ENCODE data around the gene RNPEP. TPM values are rescaled to one million over a fixed set of nuclear protein-coding genes. Genes with fewer than 3 reads are reported as not detected.
"Not testable (repeated sequence)": the region's sequence is repeated elsewhere in the genome, so short reads cannot be mapped to it uniquely, and the experiment has no call there.

RNPEP gene
- total RNA-seq, 1 donor from 2014 or later = 33.2 TPM

DNA sequence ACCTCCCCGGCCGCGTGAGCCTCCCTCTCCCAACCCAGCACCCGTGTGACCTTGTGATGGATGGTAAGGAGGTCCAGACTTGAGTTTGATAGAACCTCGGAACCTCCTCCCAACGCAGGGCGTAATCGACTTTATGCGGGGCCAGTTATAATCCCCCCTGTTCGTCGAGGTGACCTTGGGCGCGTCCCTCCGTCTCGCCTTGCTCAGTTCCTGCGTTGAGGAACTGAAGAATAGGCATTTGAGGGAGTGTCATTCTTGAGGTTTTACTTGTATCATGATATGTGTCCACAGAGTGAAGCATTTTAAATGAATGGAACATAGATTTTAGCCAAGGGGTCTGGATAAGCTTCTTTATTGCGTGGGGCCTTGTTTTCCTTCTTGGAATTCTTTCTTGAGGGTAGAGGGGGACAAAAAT, 26.7 kb upstream of the RNPEP start:
- intact Hi-C loops (cut with micrococcal nuclease) = loop anchor here (1.0 kb wide), 4 partner anchors 28 to 189 kb away; partner anchors contain the start of genes ARL8A and IPO9

DNA sequence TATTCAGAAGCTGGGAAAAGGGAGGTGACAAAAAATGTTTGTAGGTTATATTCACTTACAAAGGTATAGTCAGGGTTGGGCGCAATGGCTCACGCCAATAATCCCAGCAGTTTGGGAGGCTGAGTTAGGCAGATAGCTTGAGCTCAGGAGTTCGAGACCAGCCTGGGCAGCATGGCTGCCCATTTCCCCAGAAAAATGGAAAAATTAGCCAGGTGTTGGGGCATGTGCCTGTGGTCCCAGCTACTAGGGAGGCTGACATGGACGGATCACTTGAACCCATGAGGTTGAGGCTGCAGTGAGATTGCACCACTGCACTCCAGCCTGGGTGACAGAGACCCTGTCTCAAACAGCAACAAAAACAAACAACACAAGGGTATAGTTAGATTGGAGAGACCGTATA, 24.1 kb upstream of the RNPEP start:
- intact Hi-C loops (cut with micrococcal nuclease) = no loop called here

DNA sequence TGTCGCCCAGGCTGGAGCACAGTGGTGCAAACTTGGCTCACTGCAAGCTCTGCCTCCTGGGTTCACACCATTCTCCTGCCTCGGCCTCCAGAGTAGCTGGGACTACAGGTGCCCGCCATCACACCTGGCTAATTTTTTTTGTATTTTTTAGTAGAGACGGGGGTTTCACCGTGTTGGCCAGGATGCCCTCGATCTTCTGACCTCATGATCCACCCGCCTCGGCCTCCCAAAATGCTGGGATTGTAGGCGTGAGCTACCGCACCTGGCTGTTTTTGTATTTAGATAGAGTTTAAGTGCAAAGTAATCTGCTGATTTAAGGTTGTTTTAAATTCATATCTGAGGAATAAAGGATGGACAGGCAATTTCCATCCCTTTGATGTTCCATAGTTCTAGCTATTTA, 20.1 kb upstream of the RNPEP start:
- intact Hi-C loops (cut with micrococcal nuclease) = not testable (repeated sequence)

DNA sequence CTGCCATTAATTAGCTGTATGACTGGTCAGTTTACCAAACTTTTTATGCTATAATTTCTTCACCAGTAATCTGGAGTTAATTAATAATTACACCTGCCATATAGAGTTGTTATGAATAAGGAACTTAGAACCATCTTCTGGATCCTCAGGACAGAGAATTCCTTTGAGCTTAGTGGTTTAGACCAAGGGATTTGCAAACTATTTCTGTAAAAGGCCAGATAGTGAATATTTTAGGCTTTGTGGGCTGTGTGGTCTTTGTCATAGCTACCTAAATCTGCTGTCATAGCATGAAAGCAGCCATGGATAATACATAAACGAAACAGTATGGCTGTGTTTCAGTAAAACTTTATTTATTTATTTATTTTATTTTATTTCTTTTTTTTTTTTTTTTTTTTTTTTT, 18.2 kb upstream of the RNPEP start:
- intact Hi-C loops (cut with micrococcal nuclease) = no loop called here

DNA sequence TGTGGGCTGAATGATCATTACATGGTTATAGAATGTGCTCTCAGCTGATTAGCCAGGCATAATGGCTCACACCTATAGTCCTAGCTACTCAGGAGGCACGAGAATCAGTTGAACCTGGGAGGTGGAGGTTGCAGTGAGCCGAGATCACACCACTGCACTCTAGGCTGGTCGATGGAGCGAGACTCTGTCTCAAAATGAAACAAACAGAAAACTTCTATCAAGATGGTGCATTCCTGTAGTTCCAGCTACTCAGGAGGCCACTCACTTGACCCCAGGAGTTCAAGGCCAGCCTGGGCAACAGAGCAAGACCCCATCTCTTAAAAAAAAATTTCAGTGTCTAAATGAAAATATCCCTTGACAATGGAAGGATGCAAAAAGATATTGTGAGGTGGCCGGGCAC, 16.3 kb upstream of the RNPEP start:
- intact Hi-C loops (cut with micrococcal nuclease) = no loop called here

DNA sequence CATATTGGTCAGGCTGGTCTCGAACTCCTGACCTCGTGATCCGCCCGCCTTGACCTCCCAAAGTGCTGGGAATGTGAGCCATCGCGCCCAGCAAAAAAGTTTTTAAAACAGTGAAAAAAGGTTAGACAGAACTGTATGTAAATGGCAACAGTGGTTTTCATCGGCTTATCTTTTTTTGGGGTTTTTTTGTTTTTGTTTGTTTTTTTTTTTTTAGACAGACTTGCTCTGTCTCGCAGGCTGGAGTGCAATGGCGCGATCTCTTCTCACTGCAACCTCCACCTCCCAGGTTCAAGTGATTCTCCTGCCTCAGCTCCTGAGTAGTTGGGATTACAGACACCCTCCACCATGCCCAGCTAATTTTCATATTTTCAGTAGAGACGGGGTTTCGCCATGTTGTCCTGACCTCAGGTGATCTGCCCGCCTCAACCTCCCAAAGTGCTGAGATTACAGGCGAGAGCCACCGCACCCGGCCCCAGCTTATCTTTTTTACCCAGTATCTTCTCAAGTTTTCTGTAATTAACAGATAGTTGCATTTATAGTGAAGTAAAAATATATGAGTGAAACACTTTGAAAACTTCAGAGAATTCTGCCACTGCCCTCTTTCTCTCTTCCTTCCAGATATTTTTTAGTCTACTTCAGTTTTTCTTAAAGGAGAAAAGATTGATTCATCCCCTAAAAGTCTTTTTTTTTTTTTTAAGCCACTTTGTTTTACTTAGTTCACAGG, 14.1 kb upstream of the RNPEP start:
- intact Hi-C loops (cut with micrococcal nuclease) = no loop called here

DNA sequence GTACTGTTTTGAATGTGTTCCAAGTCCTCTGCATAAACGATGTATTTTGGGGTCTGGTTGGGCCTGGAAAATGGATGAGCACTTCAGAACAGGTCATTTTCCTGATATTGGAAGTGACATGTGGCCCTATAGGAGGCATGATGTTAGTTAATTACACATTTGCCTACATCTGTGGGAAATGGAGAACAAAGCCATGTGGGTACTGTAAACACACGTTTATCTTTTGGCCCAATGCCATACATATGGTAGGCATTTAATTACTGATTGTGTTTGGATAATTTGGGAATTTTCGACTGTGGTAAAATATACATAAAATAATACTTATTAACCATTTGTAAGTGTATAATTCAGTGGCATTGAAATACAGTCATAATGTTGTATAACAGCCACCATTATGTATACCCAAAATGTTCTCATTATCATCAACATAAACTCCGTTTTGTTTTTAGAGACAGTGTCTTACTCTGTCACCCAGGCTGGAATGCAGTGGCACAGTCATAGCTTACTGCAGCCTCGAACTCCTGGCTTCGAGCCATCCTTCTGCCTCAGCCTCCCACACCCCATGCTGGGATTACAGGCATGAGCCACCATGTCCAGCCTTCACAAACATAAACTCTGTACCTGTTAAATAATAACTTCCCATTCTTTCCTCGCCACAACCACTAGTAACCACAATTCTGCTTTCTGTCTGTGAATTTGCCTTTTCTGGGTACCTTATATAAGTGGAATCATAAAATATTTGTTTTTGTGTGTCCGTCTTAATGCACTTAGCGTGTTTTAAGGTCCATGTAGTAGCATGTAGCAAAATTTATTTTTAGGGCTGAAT, 11.9 kb upstream of the RNPEP start:
- intact Hi-C loops (cut with micrococcal nuclease) = no loop called here

DNA sequence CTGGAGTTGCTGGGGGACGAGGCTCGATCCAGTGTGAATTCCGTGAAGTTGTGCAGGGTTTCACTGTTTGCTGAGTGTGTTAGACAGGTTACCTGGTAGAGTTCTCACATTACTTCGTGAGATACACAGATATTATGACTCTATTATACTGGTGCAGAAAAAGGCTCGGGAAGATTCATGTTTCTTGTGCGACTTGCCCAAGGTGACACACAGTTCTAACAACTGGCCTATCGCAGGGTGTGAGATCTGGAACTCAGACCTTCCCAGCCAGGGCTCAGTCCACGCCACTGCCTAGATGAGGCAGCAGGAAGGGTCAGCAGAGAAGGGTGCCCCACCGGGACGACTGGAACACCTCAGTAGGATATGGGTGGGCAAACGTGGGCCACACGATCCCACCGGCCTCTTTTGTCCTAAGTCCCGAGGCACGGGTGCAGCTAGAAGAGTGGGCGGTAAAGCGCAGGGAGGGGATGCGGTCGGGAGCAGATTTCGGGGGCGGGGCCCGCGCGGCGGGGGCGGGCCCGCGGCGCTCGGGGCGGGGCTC, 296 bp upstream of the RNPEP start:
- intact Hi-C loops (cut with micrococcal nuclease) = loop anchor here (5.0 kb wide), 1 partner anchor 155 kb away; the partner anchor contains the start of gene IPO9

DNA sequence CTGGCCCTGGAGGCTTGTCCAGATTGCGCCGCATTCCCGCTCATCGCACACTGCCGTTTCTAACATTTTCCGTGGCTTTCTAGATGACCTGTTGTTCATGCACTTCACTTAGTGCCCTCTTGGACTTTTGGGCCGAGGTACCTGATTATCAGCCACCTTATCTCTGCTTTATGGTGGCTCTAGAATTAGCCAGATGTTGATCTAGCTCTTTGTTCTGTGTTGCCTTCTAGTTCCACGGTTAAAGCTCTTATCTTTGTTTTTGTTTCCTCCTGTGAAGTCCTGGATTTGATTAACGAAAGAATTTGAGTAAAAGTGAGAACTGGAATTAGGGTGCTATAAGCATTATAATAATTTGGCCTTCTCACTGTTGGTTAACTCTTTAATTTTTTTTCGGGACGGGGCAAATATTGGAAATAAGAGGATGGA, 945 bp downstream of the RNPEP start:
- intact Hi-C loops (cut with micrococcal nuclease) = loop anchor here (1.0 to 5.0 kb wide), 2 partner anchors 28 to 156 kb away; partner anchors contain the start of genes IPO9 and TIMM17A

DNA sequence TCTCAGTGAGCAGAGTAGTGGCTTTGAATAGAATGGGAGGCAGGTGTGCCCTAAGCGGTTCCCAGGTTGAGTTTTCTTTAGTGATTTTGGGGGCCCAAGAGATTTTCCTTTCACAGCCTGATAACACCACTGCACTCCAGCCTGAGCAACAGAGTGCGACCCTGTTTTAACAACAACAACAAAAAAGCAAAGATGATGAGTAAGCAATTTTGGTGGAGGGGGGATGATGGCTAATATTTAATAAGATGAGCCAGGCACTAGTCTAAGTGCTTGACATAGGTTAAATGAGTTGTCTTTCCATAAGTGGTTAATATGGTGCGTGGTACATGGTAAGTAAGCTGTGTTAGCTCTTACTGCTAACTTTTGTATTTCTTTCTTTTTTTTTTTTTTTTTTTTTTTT, 2.0 kb downstream of the RNPEP start:
- intact Hi-C loops (cut with micrococcal nuclease) = loop anchor here (5.0 kb wide), 1 partner anchor 157 kb away; the partner anchor contains the start of gene IPO9

DNA sequence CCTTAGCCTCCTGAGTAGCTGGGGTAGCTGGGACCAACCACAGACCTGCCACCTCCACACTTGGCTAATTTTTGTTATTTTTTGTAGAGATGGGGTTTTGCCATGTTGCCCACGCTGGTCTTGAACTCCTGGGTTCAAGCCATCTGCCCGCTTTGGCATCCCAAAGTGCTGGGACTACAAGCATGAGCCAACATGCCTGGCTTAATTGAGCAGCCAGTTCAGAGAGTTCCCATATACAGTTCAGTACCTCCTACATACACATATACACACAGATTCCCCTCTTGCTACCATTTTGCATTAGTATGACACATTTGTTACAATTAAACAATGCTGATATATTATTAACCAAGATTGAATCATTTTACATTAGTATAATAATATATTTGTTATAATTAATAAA, 2.9 kb downstream of the RNPEP start:
- intact Hi-C loops (cut with micrococcal nuclease) = no loop called here

DNA sequence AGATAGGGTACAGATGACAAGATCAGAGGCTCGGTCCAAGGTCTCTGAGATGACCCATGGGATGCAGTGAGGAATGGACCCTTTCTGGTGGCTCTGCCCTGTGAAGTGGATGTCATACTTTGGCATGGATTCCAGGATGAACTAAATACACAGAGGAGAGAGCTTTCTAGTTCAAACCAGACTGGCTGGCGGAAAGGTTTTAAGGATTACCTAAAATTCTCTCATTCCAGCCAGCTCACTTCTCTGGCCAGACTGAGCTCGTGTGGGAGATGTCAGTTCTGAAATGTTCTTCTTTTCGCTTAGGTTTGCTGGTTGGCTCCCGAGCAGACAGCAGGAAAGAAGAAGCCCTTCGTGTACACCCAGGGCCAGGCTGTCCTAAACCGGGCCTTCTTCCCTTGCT, 6.2 kb downstream of the RNPEP start:
- intact Hi-C loops (cut with micrococcal nuclease) = no loop called here

DNA sequence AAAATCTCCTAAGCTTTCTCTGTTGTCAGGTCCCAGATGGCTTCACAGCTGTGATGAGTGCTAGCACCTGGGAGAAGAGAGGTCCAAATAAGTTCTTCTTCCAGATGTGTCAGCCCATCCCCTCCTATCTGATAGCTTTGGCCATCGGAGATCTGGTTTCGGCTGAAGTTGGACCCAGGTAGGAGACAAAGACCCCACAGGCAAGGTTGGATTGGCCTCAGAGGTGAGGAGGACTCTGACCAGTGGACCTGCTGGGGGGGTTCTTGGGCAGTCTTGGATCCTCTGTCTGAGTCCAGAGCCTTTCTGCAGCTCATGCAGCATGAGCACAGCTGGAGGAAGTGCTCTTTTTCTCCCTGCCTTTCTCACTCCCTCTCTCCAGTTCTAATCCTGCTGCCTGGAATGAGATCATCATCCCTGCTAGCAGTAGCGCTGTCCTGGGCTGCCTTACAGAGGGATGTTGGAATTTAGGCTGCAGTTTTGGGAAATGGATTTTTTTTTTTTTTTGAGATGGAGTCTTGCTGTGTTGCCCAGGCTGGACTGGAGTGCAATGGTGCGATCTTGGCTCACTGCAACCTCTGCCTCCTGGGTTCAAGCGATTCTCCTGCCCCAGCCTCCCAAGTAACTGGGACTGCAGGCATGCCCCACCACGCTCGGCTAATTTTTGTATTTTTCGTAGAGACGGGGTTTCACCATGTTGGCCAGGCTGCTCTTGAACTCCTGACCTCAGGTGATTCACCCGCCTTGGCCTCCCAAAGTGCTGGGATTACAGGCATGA, 7.1 kb downstream of the RNPEP start:
- intact Hi-C loops (cut with micrococcal nuclease) = no loop called here

DNA sequence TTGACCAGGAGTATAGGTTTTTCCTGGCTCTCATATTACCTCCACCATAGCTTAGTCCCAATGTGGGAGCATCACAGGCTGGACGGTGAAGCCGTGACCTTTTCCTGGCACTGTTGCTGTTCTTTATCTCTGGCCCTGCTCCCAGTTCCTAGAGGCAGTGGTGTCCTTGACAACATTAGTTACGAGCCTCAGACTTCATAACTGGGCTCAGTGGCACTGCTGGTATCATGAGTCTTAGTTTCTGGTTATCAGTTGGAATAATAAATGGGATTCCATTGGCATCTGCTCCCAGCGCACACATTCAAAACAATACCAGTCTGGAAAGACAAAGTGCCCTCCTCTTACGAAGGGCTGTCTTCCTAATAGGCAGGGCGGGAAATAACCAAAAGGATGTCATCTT, 8.0 kb downstream of the RNPEP start:
- intact Hi-C loops (cut with micrococcal nuclease) = no loop called here

DNA sequence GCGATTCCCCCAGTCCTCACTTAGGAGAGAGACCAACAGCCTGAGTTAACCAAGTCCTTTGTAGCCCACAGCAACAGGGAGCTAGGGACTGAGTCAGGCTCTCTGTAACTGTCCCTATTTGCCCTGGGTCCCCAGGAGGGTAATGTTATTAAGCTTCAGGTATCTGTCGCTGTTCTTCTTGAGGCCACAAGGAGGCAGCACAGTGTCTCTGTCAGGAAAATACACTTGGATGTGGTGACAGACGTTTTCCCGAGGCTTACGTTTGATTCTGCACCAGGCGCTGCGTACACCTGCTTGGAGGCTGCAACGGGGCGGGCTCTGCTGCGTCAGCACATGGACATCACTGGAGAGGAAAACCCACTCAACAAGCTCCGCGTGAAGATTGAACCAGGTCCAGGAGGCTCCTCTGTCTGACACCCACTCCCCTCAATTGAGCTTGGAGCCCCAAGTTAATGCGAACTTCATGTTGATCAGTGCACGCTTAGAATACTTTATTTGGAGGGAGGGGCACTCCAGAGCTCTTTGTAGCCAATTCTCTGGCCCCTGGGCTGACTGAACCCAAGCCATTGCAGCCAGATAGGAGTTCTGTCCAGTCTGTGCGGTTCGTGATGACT, 17.3 kb downstream of the RNPEP start:
- intact Hi-C loops (cut with micrococcal nuclease) = loop anchor here (1.0 kb wide), 1 partner anchor 136 kb away; no protein-coding TSS in a partner anchor

DNA sequence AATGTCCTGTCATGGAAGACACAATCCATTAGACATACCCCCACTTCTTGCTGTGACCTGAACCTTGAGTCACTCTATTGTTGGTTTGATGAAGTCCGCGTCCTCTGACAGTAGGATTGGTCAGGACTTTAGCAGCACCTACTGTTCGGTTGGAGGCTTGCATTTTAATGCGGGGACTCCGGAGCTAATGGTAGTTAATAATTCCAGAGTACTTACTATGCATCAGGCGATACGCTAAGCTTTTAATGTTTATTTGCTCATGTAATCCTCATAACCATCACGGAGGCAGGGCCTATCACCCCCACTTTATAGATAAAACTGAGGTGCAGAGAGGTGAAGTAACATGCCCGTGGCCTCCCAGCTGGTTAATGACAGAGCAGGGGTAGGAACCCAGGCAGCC, 20.1 kb downstream of the RNPEP start:
- intact Hi-C loops (cut with micrococcal nuclease) = no loop called here

DNA sequence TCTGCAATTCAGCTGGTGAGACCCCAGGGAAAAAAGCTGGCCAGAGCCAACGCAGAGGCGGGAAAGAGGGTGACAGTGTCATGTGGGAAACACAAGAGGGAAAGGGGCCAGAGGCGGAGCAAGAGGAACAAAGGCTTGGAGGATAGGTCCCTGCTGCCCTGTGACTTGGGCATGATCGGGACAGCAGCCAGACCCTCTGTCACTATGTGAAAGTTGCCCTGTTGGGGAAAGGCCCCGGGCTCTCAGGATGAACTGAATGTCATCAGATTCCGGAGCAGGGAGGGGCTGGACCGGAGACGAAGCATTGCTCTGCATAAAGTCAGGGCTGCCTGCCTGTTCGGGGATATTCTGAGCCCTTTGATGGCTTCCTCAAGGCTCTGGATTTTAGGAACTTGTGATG, 22.3 kb downstream of the RNPEP start:
- intact Hi-C loops (cut with micrococcal nuclease) = no loop called here

DNA sequence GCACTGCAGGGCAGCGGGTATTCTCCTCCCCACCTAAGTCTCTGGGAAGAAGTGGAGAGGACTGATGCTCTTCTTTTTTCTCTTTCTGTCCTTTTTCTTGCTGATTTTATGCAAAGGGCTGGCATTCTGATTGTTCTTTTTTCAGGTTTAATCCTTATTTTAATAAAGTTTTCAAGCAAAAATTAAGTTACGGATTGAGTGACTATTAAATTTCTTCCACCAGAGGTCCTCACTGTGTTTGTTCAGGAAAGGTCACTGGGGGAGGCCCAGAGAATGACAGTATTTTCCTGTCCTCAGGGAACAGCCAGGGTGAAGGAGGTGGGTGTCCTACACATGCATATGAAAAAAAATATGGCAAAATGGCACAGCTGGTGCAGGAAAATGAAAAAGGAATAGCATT, 23.5 kb downstream of the RNPEP start:
- intact Hi-C loops (cut with micrococcal nuclease) = no loop called here

DNA sequence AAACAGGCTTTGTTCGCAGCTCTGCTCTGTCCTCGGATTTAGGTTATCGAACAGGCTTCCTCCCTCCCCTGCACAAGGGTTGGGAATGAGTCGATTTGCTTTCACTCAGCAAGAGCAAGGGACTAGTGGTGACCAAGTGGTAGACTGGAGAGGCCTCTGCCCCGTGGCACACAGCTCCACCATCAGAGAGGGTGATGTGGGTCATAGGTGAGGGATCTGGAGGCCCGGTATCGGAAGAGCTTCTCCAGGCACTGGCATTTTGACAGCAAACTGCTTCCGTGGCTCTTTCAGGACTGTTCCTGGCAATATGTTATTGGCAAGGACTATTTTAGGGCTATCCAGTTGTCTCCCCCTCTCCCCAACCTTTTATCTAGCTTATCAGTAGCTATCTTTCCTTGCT, 24.9 kb downstream of the RNPEP start:
- intact Hi-C loops (cut with micrococcal nuclease) = no loop called here

DNA sequence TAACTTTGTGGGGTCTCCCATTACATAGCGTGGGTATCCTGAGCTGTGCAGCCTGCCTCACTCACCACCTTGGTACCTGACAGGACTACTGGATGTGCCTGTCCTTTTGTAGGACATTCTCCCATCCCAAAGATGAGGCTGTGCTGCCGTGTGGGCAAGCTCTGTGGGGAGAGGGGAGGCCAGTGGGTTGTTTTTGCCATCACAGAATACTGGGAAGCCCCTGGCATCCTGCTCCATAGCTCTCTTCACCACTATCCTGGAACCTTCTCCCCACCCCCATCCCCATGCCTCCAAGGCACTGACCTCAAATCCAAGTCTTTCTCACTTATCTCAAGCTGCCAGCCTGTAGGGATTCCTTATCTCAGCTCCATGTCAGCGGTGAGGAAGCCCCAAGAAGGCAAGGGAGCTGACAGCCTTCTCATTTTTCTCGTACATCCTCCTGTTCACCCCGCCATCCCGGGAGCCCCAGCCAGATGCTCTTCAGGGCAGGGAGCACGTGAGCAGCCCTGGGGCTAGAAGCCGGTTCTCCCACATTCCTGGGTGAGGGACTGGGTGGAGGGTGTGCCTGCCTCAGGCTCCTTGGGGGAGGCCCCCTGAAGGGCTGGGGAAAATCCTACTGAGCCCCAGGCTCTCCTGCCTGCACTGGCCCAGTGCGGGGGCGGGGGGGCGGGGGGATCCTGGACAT, 25.5 kb downstream of the RNPEP start:
- intact Hi-C loops (cut with micrococcal nuclease) = no loop called here

All from T-helper 2 cell treated with Interferon-gamma antibody and Interleukin-4, amounts not matched to agents 100 ng/mL and 5 ng/mL, for 36 hours (primary cell).